Endothelial cell of umbilical vein (primary cell): ENCODE measurements around the gene ATP6V1F. TPM values are rescaled to one million over a fixed set of nuclear protein-coding genes. Genes with fewer than 3 reads are reported as not detected.

Source experiments
- BruUV-seq: library from RNA; stranded (reverse); fragments of 400-500 nt; replicated peaks from 2 replicates; lab custom pipeline; 2021; lab: Mats Ljungman, UMichigan
- CTCF ChIA-PET: fragments of 300-600, 350-600 bp; sonication (Branson Sonifier 250); formaldehyde crosslinking; loops from one replicate; lab custom pipeline; 2021; ENCODE audit warnings: antibody characterized with exemption, inconsistent platforms; lab: Charles Lee
- POLR2A ChIA-PET: fragments of 300-600, 350-600 bp; sonication (Branson Sonifier 250); formaldehyde crosslinking; loops from one replicate; lab custom pipeline; 2021; ENCODE audit warnings: antibody characterized with exemption, inconsistent platforms; lab: Charles Lee
- DNase-seq: peaks from one replicate; pipeline ENCODE4 v3.0.0-alpha.2; 2011; ENCODE audit warnings: low read depth, low spot score
- FAIRE-seq: peaks from 2 replicates; lab custom pipeline; 2011; peaks lifted over from hg19 to GRCh38; lab: Jason Lieb, UNC
- H2AFZ ChIP-seq: 2 replicates; pipeline ENCODE4 v1.6.0; 2012; ENCODE audit warnings: low read depth, low read length, control low read depth, inconsistent platforms
- H3K27ac ChIP-seq: 2 replicates; pipeline ENCODE4 v1.5.1; 2011; ENCODE audit warnings: low read depth, mild to moderate bottlenecking, control low read depth, low read length, moderate library complexity; ENCODE audit not compliant: insufficient read depth
- H3K27me3 ChIP-seq, 2 experiments: 2 replicates each; pipeline versions ENCODE4 v1.6.0 to v1.6.1; 2011; ENCODE audit warnings: low read length in 2 of 2, mixed read lengths in 1 of 2; ENCODE audit not compliant: control insufficient read depth in 2 of 2, insufficient read depth in 2 of 2
- H3K36me3 ChIP-seq, 2 experiments: 2 replicates in 1 of 2; 3 replicates in 1 of 2; pipeline ENCODE4 v1.5.1; 2011; ENCODE audit warnings: low read length in 2 of 2, mild to moderate bottlenecking in 1 of 2, moderate library complexity in 1 of 2; ENCODE audit not compliant: control insufficient read depth in 2 of 2, insufficient read depth in 2 of 2; ENCODE audit errors: extremely low read depth in 1 of 2
- H3K4me1 ChIP-seq: 3 replicates; pipeline ENCODE4 v1.5.1; 2011; ENCODE audit warnings: mild to moderate bottlenecking, low read length; ENCODE audit not compliant: control insufficient read depth, insufficient read depth; ENCODE audit errors: extremely low read depth
- H3K4me2 ChIP-seq: 2 replicates; pipeline ENCODE4 v1.6.1; 2011; ENCODE audit warnings: low read length, control low read depth, mixed read lengths; ENCODE audit not compliant: insufficient read depth
- H3K4me3 ChIP-seq, 3 experiments: fragments of 200-600 bp in 1 of 3; sonication (generic), shearing (Covaris generic) in 1 of 3; replicated peaks in 1 of 3; 2 replicates each; pipeline ENCODE4 v1.5.1; 2011 to 2016; ENCODE audit warnings: control low read depth in 3 of 3, low read length in 3 of 3, mild to moderate bottlenecking in 2 of 3, inconsistent platforms in 1 of 3, low read depth in 1 of 3, moderate library complexity in 1 of 3; ENCODE audit not compliant: insufficient read depth in 1 of 3
- H3K79me2 ChIP-seq: 2 replicates; pipeline ENCODE4 v1.6.0; 2012; ENCODE audit warnings: low read length, inconsistent platforms; ENCODE audit not compliant: control insufficient read depth, insufficient read depth
- H3K9ac ChIP-seq: replicated peaks from 2 replicates; pipeline ENCODE3; 2011; ENCODE audit warnings: low read length, control low read depth; ENCODE audit not compliant: insufficient read depth; ENCODE audit errors: extremely low read depth
- H3K9me1 ChIP-seq: replicated peaks from 3 replicates; pipeline ENCODE4 v1.6.0; 2011; ENCODE audit warnings: mild to moderate bottlenecking, low read length; ENCODE audit not compliant: control insufficient read depth, insufficient read depth; ENCODE audit errors: extremely low read depth
- H3K9me3 ChIP-seq: replicated peaks from 2 replicates; pipeline ENCODE4 v1.5.1; 2012; ENCODE audit warnings: low read length, inconsistent platforms; ENCODE audit not compliant: control insufficient read depth, insufficient read depth
- H4K20me1 ChIP-seq: replicated peaks from 2 replicates; pipeline ENCODE3; 2011; ENCODE audit warnings: mild to moderate bottlenecking, low read length; ENCODE audit not compliant: control insufficient read depth, insufficient read depth; ENCODE audit errors: extremely low read depth
- EZH2 ChIP-seq: IDR thresholded peaks from 2 replicates; pipeline ENCODE4 v1.6.1; 2012; ENCODE audit warnings: borderline replicate concordance, low read depth, mild to moderate bottlenecking, moderate library complexity, low read length, inconsistent platforms; ENCODE audit not compliant: severe bottlenecking
- FOS ChIP-seq: IDR thresholded peaks from 2 replicates; pipeline ENCODE4 v1.6.1; 2011; ENCODE audit warnings: mild to moderate bottlenecking, low read length, moderate library complexity, borderline replicate concordance; ENCODE audit not compliant: insufficient read depth
- GATA2 ChIP-seq: IDR thresholded peaks from 2 replicates; pipeline ENCODE4 v1.7.0; 2011; ENCODE audit warnings: low read depth, mild to moderate bottlenecking, moderate library complexity, mixed read lengths, low read length; ENCODE audit not compliant: insufficient read length, insufficient read depth
- JUN ChIP-seq: IDR thresholded peaks from 2 replicates; pipeline ENCODE4 v1.6.1; 2011; ENCODE audit warnings: borderline replicate concordance, low read depth; ENCODE audit not compliant: insufficient read length, insufficient read depth
- MYC ChIP-seq: IDR thresholded peaks from one replicate; pipeline ENCODE4 v1.6.1; 2011; ENCODE audit warnings: mild to moderate bottlenecking, low read depth, low read length
- POLR2A ChIP-seq: IDR thresholded peaks from 2 replicates; pipeline ENCODE4 v1.6.1; 2012; ENCODE audit warnings: low read depth, mild to moderate bottlenecking, control low read depth, low read length
- POLR2AphosphoS5 ChIP-seq: IDR thresholded peaks from 2 replicates; pipeline ENCODE4 v1.6.1; 2012; ENCODE audit warnings: low read depth, mild to moderate bottlenecking, control low read depth, low read length, moderate library complexity; ENCODE audit not compliant: insufficient read depth
- dilution Hi-C: fragments of 300-500 bp; cut with MboI; formaldehyde crosslinking; loops from one replicate; pipeline ENCODE4 v1.15.0; 2019; ENCODE audit warnings: low sequenced_read_pairs; ENCODE audit not compliant: extremely low pct_ligation_motif_present
- intact Hi-C: fragments of 100-400 bp; cut with micrococcal nuclease; formaldehyde crosslinking; loops from one replicate; pipeline ENCODE4 v1.10.0; 2022
- polyA plus RNA-seq, 4 experiments: library from polyadenylated mRNA; depleted of rRNA in 3 of 4; stranded (reverse) in 3 of 4; unstranded in 1 of 4; fragments of >200 nt; gene quantifications; 2 replicates each; pipeline versions ENCODE4 v1.2.1 to v1.2.3, GENCODE V29; 2011 to 2012; ENCODE audit warnings: missing spikeins in 1 of 4
- total RNA-seq: library from RNA; stranded (reverse); gene quantifications from 2 replicates; pipeline ENCODE4 v1.2.3, GENCODE V29; 2021
- TF ChIP-seq, protein P1 (sequence below): IDR thresholded peaks from 2 replicates; pipeline ENCODE4 v1.6.1; 2011; ENCODE audit not compliant: insufficient read depth, insufficient read length
- TF ChIP-seq, protein P2 (sequence below), 2 donors: IDR thresholded peaks; 1 replicate in 1 of 2; 2 replicates in 1 of 2; pipeline ENCODE4 v1.5.1; 2011; ENCODE audit warnings: low read length in 2 of 2, mild to moderate bottlenecking in 2 of 2, moderate library complexity in 2 of 2, control low read depth in 1 of 2, inconsistent platforms in 1 of 2, low read depth in 1 of 2; ENCODE audit not compliant: insufficient read depth in 1 of 2; ENCODE audit errors: extremely low read depth in 1 of 2

Gene ATP6V1F
- total and polyA plus RNA-seq, 2 donors (not counting 3 experiments of a cell fraction or from before 2014, with no cell fraction given): 156 to 360 TPM

DNA sequence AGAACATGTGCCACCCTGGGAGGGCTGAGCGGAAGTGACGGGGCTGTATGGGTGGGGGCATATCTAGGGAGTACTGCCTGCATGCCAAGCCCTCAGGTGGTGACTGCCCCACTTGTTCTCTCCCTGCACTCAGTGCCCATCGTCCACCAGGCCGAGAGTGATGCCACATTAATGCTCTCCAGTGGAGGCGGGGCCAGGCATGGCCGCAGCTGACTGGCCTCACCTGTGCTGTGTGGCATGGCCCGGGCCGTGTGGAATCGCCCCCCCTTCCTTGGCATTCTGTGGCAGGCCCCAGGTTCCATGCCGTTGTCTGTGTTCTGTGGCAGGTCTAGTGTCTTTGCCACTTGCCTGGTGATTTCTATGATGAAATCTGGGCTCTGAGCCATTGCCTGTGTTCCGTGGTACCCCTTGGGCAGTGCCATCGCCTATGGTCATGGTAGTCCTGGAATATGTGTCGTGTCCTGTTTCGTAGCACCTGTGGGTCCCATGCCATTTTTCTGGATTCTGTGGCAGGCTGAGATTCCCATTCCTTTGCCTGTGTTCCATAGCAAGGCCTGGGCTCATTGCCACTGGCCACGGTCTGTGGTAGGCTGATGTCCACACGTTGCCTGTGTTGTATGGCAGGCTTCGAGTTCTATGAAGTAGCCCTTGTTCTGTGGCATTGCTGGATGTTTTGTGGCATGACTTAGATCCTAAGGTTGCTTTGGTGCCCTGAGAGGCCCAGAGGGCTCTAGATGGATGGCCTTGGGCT, 23.5 kb upstream of the ATP6V1F start:
- BruUV-seq: no TSS peak
- dilution Hi-C loops: no loop called here

More for the DNA sequence above, 23.5 kb upstream of the ATP6V1F start:
- no peak overlapping the region for H3K27ac ChIP-seq
- H3K4me2 ChIP-seq: no peak overlapping the region
- no peak overlapping the region for H3K4me3 ChIP-seq
- no peaks in the 10 kb centered on the region for H4K20me1 ChIP-seq
- peaks cover 11 to 72% of the 10 kb centered on the region in 2 experiments for H3K36me3 ChIP-seq
- H3K9ac ChIP-seq: no peak overlapping the region
- CTCF ChIA-PET: no interaction called here
- no peaks in the 10 kb centered on the region for H3K9me1 ChIP-seq
- no peak overlapping the region for H2AFZ ChIP-seq
- intact Hi-C loops: no loop called here
- no peak for FAIRE-seq
- peaks cover under 1% of the 10 kb centered on the region for H3K4me1 ChIP-seq
- no peak for DNase-seq
- H3K9me3 ChIP-seq: no peaks in the 10 kb centered on the region
- no peaks in the 10 kb centered on the region for H3K27me3 ChIP-seq
- POLR2A ChIA-PET: no interaction called here
- H3K79me2 ChIP-seq: peaks cover 2% of the 10 kb centered on the region
- TF ChIP-seq, protein P1, sequence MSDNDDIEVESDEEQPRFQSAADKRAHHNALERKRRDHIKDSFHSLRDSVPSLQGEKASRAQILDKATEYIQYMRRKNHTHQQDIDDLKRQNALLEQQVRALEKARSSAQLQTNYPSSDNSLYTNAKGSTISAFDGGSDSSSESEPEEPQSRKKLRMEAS: no peak
- TF ChIP-seq, protein P2, sequence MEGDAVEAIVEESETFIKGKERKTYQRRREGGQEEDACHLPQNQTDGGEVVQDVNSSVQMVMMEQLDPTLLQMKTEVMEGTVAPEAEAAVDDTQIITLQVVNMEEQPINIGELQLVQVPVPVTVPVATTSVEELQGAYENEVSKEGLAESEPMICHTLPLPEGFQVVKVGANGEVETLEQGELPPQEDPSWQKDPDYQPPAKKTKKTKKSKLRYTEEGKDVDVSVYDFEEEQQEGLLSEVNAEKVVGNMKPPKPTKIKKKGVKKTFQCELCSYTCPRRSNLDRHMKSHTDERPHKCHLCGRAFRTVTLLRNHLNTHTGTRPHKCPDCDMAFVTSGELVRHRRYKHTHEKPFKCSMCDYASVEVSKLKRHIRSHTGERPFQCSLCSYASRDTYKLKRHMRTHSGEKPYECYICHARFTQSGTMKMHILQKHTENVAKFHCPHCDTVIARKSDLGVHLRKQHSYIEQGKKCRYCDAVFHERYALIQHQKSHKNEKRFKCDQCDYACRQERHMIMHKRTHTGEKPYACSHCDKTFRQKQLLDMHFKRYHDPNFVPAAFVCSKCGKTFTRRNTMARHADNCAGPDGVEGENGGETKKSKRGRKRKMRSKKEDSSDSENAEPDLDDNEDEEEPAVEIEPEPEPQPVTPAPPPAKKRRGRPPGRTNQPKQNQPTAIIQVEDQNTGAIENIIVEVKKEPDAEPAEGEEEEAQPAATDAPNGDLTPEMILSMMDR (IDR thresholded peaks at IDR 0.05; ENCODE audit: extremely low read depth in 1 of 2, insufficient read depth in 1 of 2, low read depth in 1 of 2, low read length in 2 of 2): no peak
- TF ChIP-seq POLR2A: no peak
- no peak for TF ChIP-seq EZH2
- no peak for TF ChIP-seq JUN
- TF ChIP-seq MYC: no peak
- no peak for TF ChIP-seq POLR2AphosphoS5
- no peak for TF ChIP-seq FOS
- TF ChIP-seq GATA2: no peak
